Effector memory CD8-positive, alpha-beta T cell (primary cell): ENCODE data around the gene CRAT.

Source experiments
- ATAC-seq: fragments of 150-1000 bp; cut with Tn5 transposase; replicated peaks from 2 replicates; pipeline ENCODE4 v1.10.0; 2021; ENCODE audit warnings: mild to moderate bottlenecking, moderate library complexity
- DNase-seq, 3 experiments: peaks; one replicate each; pipeline ENCODE4 v3.0.0; 2021
- H3K27ac Mint-ChIP-seq, 2 donors: one replicate each; pipeline ENCODE4 v1.8.0; 2022; ENCODE audit warnings: mild to moderate bottlenecking in 2 of 2, mixed read lengths in 2 of 2, moderate library complexity in 2 of 2
- H3K27me3 Mint-ChIP-seq, 2 donors: one replicate each; pipeline ENCODE4 v1.8.0; 2022; ENCODE audit warnings: mixed read lengths in 2 of 2
- H3K36me3 Mint-ChIP-seq: one replicate; pipeline ENCODE4 v1.8.0; 2022; ENCODE audit warnings: mild to moderate bottlenecking, moderate library complexity, mixed read lengths; ENCODE audit not compliant: insufficient read depth
- H3K4me1 Mint-ChIP-seq, 2 donors: one replicate each; pipeline ENCODE4 v1.8.0; 2022; ENCODE audit warnings: low read depth in 2 of 2, mixed read lengths in 2 of 2
- H3K4me3 Mint-ChIP-seq, 2 donors: one replicate each; pipeline ENCODE4 v1.8.0; 2022; ENCODE audit warnings: mild to moderate bottlenecking in 2 of 2, mixed read lengths in 2 of 2, moderate library complexity in 2 of 2
- H3K9me3 Mint-ChIP-seq, 2 donors: one replicate each; pipeline ENCODE4 v1.8.0; 2022; ENCODE audit warnings: mixed read lengths in 2 of 2

Gene CRAT

DNA sequence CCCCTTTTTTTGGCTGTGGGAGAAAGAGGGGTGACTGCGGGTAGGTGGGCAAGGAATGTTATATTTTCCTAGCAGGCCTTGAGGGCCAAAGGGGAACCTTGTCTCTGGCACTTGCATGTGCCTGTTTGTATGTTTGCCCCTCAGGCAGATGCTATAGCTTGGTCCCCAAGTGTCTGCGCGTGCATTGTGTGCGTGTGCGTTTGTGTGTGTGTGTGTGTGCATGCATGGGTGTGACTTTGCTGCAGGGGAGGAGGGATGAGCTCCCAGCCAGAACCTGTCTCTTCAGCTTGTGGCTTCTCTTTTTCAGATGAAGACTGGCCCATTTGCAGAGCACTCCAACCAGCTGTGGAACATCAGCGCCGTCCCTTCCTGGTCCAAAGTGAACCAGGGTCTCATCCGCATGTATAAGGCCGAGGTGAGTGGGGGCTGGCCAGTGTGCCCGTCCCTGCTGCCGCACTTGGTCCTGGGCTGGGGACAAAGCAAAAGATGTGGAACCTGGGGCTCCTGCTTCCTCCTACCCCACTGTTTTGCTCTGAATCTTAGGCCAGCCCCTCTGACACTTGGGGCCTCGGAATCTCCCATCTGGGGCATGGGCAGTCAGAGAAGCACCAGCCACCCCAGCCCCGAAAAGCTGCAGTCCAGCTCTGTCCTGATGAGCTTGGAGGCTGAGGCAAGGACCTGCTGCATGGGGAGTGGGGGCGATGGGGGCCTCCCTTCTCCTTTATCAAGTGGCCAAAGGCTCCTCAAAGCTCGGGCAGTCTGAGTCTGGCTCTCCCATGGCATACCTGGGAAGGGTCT is 31.7 kb upstream of the CRAT start:
- Mint-ChIP-seq H3K27me3 (no peaks in the 10 kb centered on the region), H3K36me3 (peaks cover 15% of the 10 kb centered on the region), H3K9me3 (no peaks in the 10 kb centered on the region), H3K27ac (peak overlapping the region in 1 of 2 donors; percentile 80), H3K4me1 (peaks cover 21 to 23% of the 10 kb centered on the region in 2 donors), H3K4me3 (peak overlapping the region; percentile 17 to 27)
- ATAC-seq (no peak), DNase-seq (no peak)

DNA sequence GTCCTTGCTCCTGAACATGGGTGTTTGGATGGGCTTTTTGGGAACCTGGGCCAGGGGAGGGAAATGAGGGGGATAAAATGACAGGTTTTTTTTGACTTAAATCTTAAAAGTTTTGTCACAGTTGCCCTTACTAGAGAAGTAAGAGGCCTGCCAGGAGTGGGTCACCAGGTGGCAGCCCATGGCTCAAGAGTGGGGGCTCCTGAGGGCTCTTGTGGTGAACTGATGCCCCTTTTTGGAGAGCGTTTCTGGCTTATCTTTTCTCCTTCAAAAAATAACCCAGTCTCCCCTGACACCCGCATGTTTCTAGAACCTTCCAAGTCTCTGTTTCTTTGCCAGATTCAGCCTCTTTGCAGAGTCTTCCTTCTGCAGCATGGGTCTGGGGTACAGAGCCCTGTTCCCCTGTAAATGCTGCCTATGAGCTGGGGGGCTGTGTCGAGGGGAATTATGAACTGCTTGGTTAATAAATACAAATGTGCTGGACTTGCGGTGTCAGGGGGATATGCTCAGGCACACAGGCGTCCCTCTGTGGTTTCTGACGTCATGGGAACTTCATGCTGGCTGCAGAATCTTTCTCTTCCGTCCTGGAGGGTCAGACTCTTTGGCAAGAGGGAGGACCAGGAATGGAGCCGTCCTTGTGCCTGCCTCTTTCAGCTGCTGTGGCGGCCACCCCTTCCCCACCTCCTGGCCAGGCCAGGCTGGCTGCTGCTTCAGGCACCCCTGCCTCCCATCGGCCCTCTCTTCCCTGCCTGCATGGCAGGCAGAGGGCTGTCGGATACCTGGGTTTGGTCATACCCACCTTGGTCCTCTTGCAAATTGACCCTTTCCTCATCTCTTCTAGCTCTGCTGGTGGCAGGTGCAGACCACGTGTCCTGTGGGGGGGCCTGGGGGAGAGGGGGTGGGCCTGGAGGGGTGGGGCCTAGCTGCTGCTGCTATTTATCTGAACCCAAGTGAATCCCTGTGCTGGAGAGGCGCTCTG is 30.8 kb upstream of the CRAT start:
- Mint-ChIP-seq H3K4me1 (peaks cover 21 to 23% of the 10 kb centered on the region in 2 donors), H3K27me3 (no peaks in the 10 kb centered on the region), H3K36me3 (peaks cover 15% of the 10 kb centered on the region), H3K27ac (peak overlapping the region; percentile 88 to 97), H3K9me3 (no peaks in the 10 kb centered on the region), H3K4me3 (peak overlapping the region; percentile 88 to 92)
- ATAC-seq (no peak), DNase-seq (no peak)

DNA sequence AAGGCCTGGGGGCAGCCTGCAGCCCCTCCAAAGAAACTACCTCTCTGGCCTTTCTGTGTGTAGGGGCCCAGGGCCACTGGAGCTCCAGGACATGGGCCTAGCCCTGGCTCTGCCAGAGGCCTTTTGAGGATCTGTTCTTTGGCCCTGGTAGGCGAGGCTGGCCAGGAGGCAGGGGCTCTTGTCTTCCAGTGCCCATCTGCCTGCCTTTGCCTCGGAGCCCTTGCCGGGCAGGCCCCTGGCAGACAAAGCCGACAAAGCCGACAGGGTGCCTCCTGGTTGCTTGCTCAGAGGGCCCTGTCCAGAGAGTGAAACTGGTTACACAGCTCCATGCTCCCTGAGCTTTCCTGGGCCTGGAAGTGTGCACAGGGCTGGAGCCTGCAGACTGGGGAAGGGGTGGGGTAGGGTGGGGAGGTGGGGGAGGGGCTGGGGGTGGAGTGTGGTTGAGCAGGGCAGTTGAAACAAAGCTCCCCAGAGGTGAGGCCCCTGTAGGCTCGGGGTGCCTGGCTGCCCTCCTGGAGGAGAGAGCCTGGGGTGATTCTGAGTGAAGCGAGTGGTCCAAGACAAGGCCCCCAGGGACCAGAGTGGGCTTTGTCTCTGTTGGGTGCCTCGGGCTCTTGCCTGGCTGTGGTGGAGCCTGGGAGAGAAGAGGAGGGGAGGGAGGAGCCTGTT is 29.9 kb upstream of the CRAT start:
- peak overlapping the region; percentile 88 to 97 for H3K27ac Mint-ChIP-seq
- DNase-seq (peak in 1 of 3 experiments; percentile 22), ATAC-seq (peak; percentile 5)
- no peaks in the 10 kb centered on the region for H3K9me3 Mint-ChIP-seq
- H3K4me3 Mint-ChIP-seq, result peak overlapping the region; percentile 88 to 92
- H3K27me3 Mint-ChIP-seq, result no peaks in the 10 kb centered on the region
- peaks cover 21 to 23% of the 10 kb centered on the region in 2 donors for H3K4me1 Mint-ChIP-seq
- peaks cover 21% of the 10 kb centered on the region for H3K36me3 Mint-ChIP-seq

DNA sequence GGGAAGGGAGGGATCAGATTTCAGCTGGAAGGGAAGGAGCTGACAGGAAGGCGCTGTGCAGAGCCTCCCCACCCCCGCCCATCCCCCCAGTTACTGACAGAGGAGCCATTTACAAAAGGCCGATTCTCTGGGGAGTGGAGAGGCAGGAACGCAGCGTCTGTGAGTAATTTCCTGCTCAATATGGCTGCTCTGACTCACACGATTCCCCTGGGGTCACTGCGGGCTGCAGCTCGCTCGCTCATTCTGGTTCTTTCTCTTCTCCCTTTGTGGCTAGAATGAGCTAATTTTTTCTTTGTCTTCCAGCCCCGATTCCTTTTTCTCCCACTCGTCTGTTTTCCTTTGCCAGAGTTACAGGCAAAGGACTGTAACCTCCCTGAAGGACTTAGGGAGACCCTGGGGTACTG is 29.4 kb upstream of the CRAT start:
- Mint-ChIP-seq H3K36me3 (peaks cover 20% of the 10 kb centered on the region), H3K4me3 (peak overlapping the region; percentile 88 to 92), H3K4me1 (peaks cover 21 to 23% of the 10 kb centered on the region in 2 donors), H3K9me3 (no peaks in the 10 kb centered on the region), H3K27me3 (no peaks in the 10 kb centered on the region), H3K27ac (peak overlapping the region; percentile 88 to 97)
- DNase-seq (peak; percentile 58 to 64 (median 60)), ATAC-seq (peak; percentile 88)

DNA sequence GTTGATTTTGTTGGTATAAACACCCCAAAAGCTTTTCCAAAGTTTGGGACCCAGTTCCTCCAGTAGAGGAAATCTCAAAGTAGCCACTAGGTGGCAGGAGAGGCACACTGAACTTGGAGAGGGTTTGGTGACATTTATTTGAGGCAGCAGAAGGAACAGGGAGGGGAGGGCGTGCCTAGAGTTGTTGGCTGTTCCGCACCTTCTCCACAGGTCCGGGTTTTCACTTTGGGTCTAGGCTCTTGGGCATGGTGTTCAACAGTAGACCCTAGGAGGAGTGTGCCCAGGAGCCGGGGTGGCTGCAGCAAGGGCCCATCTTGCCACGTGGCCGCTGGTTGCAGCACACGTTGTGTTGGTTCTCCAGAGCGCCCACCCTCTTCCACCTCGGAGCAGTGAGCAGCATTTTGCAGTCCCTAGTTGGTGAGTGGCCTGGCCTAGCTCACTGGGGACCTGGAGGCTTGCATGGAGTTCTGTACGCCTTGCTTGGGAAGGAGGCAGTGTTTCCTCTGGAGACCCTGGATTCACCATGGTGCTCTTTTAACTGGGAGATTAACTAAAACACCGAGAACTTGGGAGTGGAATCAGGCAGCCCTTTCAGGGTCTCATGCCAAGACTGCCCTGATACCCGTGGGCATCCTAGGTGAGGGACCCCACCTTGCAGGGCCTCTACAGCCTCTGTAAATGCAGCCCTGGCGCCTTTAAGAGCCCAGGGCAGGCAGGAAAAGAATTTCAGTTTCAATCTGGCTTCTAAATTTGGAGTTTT is 28.8 kb upstream of the CRAT start:
- no peaks in the 10 kb centered on the region for H3K27me3 Mint-ChIP-seq
- peak; percentile 77 to 82 (median 78) for DNase-seq
- peak; percentile 69 for ATAC-seq
- peak overlapping the region; percentile 88 to 92 for H3K4me3 Mint-ChIP-seq
- H3K27ac Mint-ChIP-seq, result peak overlapping the region; percentile 88 to 97
- H3K36me3 Mint-ChIP-seq, result peaks cover 19% of the 10 kb centered on the region
- H3K9me3 Mint-ChIP-seq, result no peaks in the 10 kb centered on the region
- H3K4me1 Mint-ChIP-seq, result peaks cover 21 to 23% of the 10 kb centered on the region in 2 donors

DNA sequence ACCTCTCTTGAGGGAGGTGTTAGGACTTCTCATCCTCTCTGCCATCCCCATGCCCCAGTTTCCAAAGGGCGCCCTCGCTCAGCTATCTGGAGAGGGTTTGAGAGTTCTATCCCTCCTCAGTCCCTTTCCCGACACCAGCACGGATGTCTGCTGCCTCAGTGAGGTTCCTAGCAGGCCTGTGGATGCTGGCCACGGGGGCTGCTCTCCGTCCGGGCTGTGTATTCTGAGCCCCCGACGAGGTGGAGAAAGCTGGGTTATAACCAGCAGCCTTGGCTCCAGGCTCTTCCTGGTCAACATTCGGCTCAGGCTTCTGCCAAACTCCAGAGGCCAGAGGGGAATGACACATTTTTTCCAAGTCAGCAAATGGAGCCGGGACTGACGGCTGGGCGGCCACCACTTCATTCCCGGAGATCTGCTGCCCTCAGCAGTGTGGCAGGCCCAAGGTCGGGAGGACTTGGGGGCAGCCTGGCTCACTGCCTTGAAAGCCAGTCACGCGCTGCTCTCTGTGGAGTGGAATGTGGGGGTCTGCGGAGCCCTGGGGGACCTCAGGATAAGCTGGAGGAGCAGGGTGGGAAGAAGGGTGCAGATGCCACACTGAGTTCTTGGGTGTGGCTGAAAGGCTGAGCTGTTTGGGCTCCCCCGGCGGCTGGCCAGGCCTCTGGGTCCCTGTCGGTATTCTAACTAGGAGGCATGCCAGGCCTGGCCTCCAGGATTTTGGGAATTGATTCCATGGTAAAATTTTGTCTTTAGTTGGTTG is 28.1 kb upstream of the CRAT start:
- H3K9me3 Mint-ChIP-seq, result no peaks in the 10 kb centered on the region
- H3K4me3 Mint-ChIP-seq, result peak overlapping the region; percentile 88 to 92
- H3K4me1 Mint-ChIP-seq, result peaks cover 21 to 23% of the 10 kb centered on the region in 2 donors
- DNase-seq (peak in 1 of 3 experiments; percentile 8), ATAC-seq (peak; percentile 1)
- H3K36me3 Mint-ChIP-seq, result peaks cover 19% of the 10 kb centered on the region
- H3K27ac Mint-ChIP-seq, result peak overlapping the region; percentile 88 to 97
- H3K27me3 Mint-ChIP-seq, result no peaks in the 10 kb centered on the region

DNA sequence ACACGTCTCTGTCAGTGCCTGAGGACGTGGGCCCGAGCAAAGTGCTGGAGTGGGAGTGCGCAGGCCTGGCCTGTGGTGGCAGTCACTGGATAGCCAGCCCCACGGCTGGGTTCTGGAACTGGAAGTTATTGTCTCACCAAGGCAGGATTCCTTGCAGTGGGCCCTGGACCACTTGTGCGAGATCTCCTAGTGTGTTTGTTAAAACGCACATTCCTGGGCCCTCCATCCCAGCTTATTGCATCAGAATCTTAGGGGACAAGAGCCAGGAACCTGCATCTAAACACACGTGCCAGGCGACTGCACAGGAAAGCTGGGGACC is 27.5 kb upstream of the CRAT start:
- peaks cover 20 to 23% of the 10 kb centered on the region in 2 donors for H3K4me1 Mint-ChIP-seq
- no peak overlapping the region for H3K4me3 Mint-ChIP-seq
- H3K36me3 Mint-ChIP-seq, result peaks cover 18% of the 10 kb centered on the region
- H3K9me3 Mint-ChIP-seq, result no peaks in the 10 kb centered on the region
- no peaks in the 10 kb centered on the region for H3K27me3 Mint-ChIP-seq
- no peak overlapping the region for H3K27ac Mint-ChIP-seq
- DNase-seq (no peak), ATAC-seq (no peak)

DNA sequence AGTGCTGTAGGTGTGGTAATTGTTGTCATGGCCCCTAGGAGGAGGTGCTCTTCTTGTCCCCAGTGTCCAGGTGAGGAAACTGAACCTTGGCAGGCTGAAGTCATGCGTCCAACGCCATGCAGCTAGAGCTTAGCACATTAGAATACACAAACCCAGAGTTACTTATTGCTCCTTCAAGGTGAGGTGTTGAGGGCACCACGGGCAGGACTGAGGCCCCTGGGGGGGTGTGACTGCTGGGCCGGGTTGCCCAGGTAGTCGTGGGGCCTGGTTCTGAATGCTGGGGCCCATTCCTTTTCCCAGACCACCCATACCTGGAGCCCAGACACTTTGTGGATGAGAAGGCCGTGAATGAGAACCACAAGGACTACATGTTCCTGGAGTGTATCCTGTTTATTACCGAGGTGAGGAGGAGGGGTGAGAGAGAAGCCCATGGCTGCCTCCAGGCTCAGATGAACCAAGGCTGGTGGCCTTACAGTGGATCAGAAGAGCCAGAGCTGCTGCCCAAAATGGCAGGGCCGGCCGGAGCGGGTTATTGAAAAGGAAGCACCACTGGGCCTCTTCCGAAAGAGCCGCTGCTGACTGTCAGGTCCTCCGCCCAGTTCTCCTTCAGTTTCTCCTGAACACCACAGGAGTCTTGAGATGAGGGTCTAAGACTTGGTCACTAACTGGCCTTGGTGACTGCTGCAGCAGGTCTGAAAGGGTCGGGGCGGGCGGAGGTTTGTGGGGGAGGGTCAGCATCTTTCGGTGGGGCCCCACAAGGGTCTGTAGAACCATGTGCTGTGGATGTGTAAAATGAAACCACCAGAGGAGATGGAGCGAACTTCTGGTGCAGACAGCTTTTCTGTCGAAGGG is 26.9 kb upstream of the CRAT start:
- no peak for DNase-seq
- H3K36me3 Mint-ChIP-seq, result peaks cover 12% of the 10 kb centered on the region
- H3K27me3 Mint-ChIP-seq, result no peaks in the 10 kb centered on the region
- peaks cover 14 to 19% of the 10 kb centered on the region in 2 donors for H3K4me1 Mint-ChIP-seq
- no peaks in the 10 kb centered on the region for H3K9me3 Mint-ChIP-seq
- H3K4me3 Mint-ChIP-seq, result no peak overlapping the region
- no peak for ATAC-seq
- H3K27ac Mint-ChIP-seq, result no peak overlapping the region

DNA sequence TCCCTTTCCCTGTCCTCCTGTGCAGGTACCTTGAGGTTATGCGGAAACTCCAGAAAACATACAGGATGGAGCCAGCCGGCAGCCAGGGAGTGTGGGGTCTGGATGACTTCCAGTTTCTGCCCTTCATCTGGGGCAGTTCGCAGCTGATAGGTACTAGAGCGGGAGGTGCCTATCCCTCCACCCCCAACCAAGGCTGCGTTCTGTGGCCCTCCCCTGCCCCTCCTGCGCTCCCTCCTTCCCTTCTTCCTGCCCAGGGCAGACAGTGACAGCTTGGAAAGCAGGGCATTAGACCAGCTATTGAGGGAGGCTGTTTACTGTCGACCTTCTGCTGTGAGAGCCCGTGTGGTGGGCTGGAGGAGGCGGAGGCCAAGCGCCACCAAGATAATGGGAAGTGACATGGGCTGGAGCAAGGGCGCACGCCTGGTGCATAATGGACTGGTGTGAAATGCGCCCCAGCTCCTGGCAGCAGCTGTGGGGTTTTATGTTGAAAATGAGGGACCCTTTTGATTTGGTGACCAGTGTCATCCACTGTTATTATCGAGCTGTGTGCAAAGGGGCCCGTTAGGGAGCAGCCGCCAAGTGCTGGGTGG is 25.9 kb upstream of the CRAT start:
- Mint-ChIP-seq H3K4me1 (peaks cover 19 to 22% of the 10 kb centered on the region in 2 donors), H3K4me3 (no peak overlapping the region), H3K27ac (no peak overlapping the region), H3K36me3 (peaks cover 15% of the 10 kb centered on the region), H3K9me3 (no peaks in the 10 kb centered on the region), H3K27me3 (no peaks in the 10 kb centered on the region)
- DNase-seq, result no peak
- ATAC-seq, result no peak

DNA sequence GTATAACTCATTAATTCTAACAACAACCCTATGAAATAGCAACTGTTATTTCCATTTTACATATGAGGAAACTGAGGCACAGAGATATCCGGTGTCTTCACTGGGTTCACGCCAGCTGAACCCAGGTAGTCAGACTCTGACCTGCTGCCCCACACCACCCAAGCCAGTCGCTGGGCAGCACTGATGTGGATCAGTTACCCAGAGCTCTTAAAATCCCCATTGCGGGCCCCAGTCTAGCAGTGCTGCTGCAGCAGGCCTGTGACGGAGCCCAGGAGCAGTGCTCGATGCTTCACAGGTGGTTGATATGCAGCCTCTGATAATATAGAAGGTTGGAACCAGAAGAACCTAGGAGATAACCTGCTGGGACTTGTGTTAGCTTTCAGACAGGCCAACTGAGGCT is 24.9 kb upstream of the CRAT start:
- no peak overlapping the region for H3K27ac Mint-ChIP-seq

DNA sequence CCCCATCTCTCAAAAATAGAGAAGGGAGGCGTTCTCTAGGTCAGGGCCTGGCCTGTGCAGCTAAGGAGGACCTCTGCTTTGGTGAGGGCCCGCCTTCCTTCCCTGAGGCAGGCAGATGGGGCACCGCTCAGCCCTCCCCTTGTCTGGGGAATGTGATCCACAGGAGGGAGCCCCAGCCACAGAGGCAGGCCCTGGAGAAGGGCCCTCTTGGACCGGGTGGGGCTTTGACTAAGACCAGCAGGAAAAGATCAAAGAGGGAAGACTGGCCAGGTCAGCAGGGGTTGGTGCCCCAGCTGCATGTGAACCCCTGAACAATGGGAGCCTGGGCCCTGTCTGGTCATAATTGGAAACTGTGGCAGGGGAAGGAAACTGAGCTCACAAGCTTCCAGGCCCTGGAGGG is 22.5 kb upstream of the CRAT start:
- H3K36me3 Mint-ChIP-seq, result peaks cover 30% of the 10 kb centered on the region
- H3K27me3 Mint-ChIP-seq, result no peaks in the 10 kb centered on the region
- H3K27ac Mint-ChIP-seq, result no peak overlapping the region
- no peak overlapping the region for H3K4me3 Mint-ChIP-seq
- DNase-seq (no peak), ATAC-seq (no peak)
- H3K4me1 Mint-ChIP-seq, result peaks cover 3 to 5% of the 10 kb centered on the region in 2 donors
- H3K9me3 Mint-ChIP-seq, result no peaks in the 10 kb centered on the region

More for the DNA sequence above, 24.9 kb upstream of the CRAT start:
- H3K9me3 Mint-ChIP-seq, result no peaks in the 10 kb centered on the region
- peaks cover 17 to 19% of the 10 kb centered on the region in 2 donors for H3K4me1 Mint-ChIP-seq
- no peak for DNase-seq
- no peaks in the 10 kb centered on the region for H3K27me3 Mint-ChIP-seq
- no peak overlapping the region for H3K4me3 Mint-ChIP-seq
- no peak for ATAC-seq
- H3K36me3 Mint-ChIP-seq, result peaks cover 19% of the 10 kb centered on the region
